Fibroblast of skin of left biceps (primary cell): Measurements from ENCODE around the gene FOXO1.

Experiments
- DNase-seq, 2 experiments: peaks; one replicate each; pipeline ENCODE4 v3.0.0-alpha.2; 2013; ENCODE audit warnings: low read depth in 2 of 2

FOXO1 gene

DNA sequence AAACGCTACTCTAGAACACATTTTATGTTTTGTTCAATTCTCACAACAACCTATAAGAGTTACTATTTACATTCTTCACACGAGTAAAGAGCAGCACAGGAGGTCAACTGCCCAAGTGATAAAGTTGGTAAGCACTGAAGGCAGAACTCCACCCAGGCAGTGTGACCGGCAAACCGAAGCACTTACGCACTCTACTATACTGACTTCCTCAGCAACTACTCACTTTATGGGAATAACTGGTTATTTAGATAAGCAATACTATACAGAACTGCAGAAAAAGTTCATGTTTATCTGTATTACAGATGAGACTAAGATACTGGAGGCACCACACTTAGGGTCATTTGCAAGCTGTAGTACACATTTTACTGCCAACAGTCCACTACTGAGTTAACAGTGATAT lies 28.8 kb downstream of the FOXO1 start:
- no peak for DNase-seq

DNA sequence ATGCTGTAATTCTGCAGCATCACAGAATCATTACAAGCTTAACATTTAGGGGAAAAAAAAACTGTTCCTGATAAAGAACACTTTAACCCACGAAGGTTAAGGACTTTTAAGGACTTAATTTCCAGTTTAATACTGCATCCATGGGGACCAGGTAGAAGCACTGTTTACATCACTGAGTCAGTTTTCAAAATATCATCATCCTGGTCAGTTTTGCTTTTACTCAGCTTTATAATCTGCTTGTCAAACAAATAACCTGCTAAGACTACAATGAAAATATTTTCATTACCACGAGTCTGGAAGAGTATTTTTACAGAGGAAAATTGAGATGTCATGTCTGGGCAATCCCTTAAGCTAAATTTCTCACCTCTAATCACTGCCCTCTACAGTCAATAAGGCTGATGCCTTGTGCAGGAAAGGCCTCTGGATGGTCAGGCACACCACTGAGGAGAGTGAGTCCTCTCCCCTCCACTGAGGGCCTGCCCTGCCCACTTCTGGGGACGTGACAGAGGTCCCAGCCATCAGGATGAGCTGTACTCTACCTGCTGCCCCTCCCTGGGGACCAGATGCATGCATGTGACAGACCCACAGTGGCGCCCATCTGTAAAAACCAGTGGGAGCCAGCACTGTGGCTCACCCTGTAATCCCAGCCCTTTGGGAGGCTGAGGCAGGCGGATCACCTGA lies 31.0 kb downstream of the FOXO1 start:
- DNase-seq, result no peak

- no peak for DNase-seq
Observed at GRCh38 chr13:40632915-40633314, 33.5 kb downstream of the FOXO1 start.

- no peak for DNase-seq
Observed at GRCh38 chr13:40631605-40632004, 34.8 kb downstream of the FOXO1 start.

- no peak for DNase-seq
Observed at GRCh38 chr13:40629678-40630384, 36.6 kb downstream of the FOXO1 start.

DNA sequence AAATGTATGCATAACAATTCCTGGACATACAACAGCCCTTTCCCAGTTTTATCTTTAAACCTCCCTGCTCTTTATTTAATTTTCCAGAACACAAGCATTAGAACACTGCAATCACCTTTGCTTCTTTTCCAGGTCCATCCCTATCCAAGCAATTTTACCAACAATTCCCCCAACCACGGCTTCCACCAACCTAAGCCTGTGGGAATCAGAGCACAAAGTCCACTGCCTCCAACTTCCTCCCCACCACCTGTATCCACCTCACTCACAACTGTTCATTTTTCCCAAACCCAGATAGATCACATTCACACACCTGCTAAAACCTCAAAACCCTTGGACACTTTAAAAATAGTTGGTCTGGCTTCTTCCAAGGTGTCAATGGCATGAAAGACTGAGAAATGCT lies 39.5 kb downstream of the FOXO1 start:
- no peak for DNase-seq

DNA sequence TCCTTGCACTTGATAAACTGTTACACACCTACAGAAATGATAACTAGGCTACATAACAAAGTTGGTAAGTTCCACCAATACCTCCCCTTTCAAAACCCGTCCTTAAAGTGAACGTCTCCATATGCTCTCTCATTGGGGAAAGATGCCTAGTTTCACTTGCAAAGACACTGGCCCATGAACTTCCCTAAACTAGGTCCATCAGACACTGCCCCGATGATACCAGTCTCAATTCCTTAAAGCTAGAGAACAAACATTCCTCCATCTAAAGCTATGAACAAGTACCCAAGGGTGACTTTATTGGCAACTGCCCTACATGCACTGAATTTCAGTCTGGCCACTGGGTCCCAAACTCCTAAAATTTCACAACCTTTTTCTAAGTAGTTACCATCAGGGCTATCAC lies 39.9 kb downstream of the FOXO1 start:
- no peak for DNase-seq

GRCh38 chr13:40624986-40625385 lies 41.5 kb downstream of the FOXO1 start:
- no peak for DNase-seq

GRCh38 chr13:40624383-40624782 lies 42.1 kb downstream of the FOXO1 start:
- no peak for DNase-seq

DNA sequence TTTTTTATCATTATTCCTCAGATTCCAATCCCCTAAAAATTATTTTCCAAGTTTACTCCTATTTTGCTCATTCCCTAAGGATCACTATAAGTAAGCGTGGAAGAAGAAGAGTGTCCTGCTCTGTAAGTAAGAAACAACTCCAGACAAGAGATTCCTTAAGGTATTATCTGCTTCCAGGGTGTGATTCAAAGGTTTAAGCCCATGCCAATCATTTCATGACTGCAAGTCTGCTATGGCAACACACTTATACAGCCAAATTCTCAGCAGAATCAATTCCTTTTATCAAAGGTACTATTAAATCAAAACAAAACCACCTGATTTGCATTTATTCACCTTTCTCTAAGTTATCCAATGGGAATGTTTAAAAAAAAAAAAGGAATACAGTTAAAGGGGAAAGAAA lies 43.7 kb downstream of the FOXO1 start:
- no peak for DNase-seq

GRCh38 chr13:40622246-40622645 lies 44.2 kb downstream of the FOXO1 start:
- DNase-seq, result no peak

DNA sequence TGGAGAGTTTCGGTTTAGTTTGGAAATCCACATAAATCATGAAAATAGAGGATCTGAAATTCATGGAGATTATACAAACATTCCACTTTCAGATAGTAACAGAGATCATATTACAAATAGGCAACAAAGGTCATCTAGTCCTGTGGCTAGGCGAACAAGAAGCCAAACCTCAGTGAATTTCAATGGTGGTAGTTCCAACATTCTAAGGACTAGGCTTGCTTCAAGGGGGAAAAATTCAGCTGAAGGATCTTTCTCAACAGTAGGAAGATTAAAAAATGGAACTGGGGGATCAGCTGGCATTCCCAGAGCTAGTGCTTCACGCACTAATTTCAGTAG lies 47.0 kb downstream of the FOXO1 start:
- no peak for DNase-seq

DNA sequence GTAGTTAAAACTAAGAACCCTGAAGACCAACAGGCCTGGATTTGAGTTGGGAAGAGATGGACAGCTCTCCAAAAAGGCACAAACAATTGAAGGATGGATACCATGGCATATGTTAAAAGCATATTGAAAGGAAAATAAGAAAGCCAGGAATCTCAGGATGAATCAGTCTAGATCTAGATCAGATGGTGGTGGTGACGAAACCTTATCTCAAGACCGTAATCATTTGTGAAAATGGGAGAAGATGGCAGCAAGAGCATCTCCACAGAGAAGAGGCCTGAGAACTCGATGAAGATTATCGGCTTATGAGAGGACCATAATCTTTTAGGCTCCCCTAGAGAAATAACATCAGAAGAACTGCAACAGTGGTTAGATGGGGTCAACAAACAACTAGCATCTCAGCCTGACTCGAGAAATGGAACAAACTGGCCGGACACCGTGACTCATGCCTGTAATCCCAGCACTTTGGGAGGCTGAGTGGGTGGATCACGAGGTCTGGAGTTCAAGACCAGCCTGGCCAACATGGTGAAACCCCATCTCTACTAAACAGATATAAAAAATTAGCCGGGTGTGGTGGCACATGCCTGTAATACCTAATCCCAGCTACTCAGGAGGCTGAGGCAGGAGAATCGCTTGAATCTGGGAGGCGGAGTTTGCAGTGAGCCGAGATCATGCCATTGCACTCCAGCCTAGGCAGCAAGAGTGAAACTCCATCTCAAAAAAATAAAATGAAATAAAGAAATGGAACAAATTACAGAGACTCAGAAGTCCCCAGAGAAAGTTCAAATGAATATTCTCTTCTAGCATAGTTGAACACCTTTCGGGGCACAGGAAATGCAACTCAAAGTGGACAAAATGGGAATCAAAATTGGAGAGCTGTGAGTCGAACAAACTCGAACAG lies 47.6 kb downstream of the FOXO1 start:
- no peak for DNase-seq

- no peak for DNase-seq
Observed at GRCh38 chr13:40617801-40618356, 48.6 kb downstream of the FOXO1 start.

- DNase-seq, result no peak
Observed at GRCh38 chr13:40615619-40616018, 50.8 kb downstream of the FOXO1 start.

GRCh38 chr13:40613914-40614313 lies 52.5 kb downstream of the FOXO1 start:
- DNase-seq, result no peak

DNA sequence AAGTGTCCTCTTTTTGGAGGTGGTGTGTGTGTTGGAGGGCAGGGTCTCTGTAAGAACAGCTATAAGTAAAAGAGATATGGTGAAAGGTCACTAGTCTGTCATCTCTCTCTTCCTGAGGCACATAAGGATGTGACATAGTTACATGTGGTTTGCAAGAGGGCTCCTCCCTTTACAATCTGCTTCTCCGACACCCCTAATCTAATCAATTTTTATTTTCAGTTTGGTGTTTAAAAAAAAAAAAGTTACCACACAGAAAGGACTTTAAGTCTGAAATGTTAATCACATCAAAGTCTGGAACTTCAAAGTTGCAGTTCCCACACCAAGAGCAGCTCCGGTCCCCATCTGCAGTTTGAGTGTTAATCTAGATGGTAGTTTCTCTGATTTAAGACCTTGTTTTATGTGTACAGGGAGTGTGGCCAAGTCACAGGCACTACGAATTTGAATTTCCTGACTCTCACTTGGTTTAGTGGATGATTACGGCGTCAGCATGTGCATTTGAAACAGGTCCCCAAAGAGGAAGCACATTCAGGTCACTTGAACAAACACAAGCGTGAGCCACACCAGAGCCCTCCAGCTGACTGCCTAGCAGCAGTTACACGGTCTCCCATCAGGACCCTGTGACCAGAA lies 53.1 kb downstream of the FOXO1 start:
- DNase-seq, result no peak

- no peak for DNase-seq
Observed at GRCh38 chr13:40612041-40612440, 54.4 kb downstream of the FOXO1 start.

DNA sequence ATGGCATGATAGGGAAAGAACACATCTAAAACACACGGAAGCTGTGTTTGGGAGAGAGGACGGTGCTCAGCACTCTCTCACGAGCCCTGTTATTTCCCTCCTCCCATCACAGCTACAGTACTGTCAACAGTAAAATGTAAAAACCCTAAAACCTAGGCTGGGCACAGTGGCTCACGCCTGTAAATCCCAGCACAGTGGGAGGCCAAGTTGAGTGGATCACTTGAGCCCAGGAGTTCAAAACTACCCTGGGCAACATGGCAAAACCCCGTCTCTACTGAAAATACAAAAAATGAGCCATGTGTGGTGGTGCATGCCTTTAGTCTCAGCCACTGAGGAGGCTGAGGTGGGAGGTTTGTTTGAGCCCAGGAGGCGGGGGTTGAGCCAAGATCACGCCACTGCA lies 54.8 kb downstream of the FOXO1 start:
- DNase-seq, result no peak

GRCh38 chr13:40611004-40611403 lies 55.4 kb downstream of the FOXO1 start:
- DNase-seq, result no peak

- DNase-seq, result no peak
Observed at GRCh38 chr13:40609972-40610726, 56.3 kb downstream of the FOXO1 start.
